Mesendoderm (in vitro differentiated cells): Measurements from ENCODE around the gene KRT71.

Experiments used
- DNase-seq: peaks from one replicate; pipeline ENCODE4 v3.0.0; 2013
- H2AK5ac ChIP-seq: 2 replicates; pipeline ENCODE4 v1.6.1; 2013; ENCODE audit warnings: low read length, inconsistent platforms
- H2BK120ac ChIP-seq: 2 replicates; pipeline ENCODE4 v1.6.1; 2013; ENCODE audit warnings: low read depth, mild to moderate bottlenecking, low read length, moderate library complexity, mixed read lengths
- H2BK15ac ChIP-seq: replicated peaks from 2 replicates; pipeline ENCODE4 v1.6.1; 2013; ENCODE audit warnings: low read depth, mild to moderate bottlenecking, moderate library complexity
- H2BK5ac ChIP-seq: 2 replicates; pipeline ENCODE4 v1.6.1; 2013; ENCODE audit warnings: low read length, inconsistent platforms
- H3K18ac ChIP-seq: 2 replicates; pipeline ENCODE4 v1.6.1; 2013; ENCODE audit warnings: mild to moderate bottlenecking, low read length, mixed read lengths
- H3K23ac ChIP-seq: one replicate; pipeline ENCODE4 v1.6.1; 2013; ENCODE audit warnings: low read length
- H3K27ac ChIP-seq: 2 replicates; pipeline ENCODE4 v1.5.1; 2013; ENCODE audit warnings: low read depth, mild to moderate bottlenecking, inconsistent platforms, low read length, moderate library complexity
- H3K27me3 ChIP-seq: 2 replicates; pipeline ENCODE4 v1.6.1; 2013; ENCODE audit warnings: low read length, control low read depth, mild to moderate bottlenecking, inconsistent platforms; ENCODE audit not compliant: insufficient read depth, poor library complexity
- H3K36me3 ChIP-seq: 2 replicates; pipeline ENCODE4 v1.6.1; 2013; ENCODE audit warnings: low read length, inconsistent platforms; ENCODE audit not compliant: control insufficient read depth, insufficient read depth
- H3K4ac ChIP-seq: one replicate; pipeline ENCODE4 v1.6.1; 2013; ENCODE audit warnings: low read depth, mild to moderate bottlenecking, low read length, moderate library complexity
- H3K4me1 ChIP-seq: 2 replicates; pipeline ENCODE4 v1.6.1; 2013; ENCODE audit warnings: low read depth, low read length, inconsistent platforms; ENCODE audit not compliant: control insufficient read depth
- H3K4me2 ChIP-seq: 2 replicates; pipeline ENCODE4 v1.6.1; 2013; ENCODE audit warnings: low read length
- H3K4me3 ChIP-seq: 2 replicates; pipeline ENCODE4 v1.5.1; 2013; ENCODE audit warnings: mild to moderate bottlenecking, low read length
- H3K56ac ChIP-seq: one replicate; pipeline ENCODE4 v1.6.1; 2013; ENCODE audit warnings: low read length
- H3K79me1 ChIP-seq: 2 replicates; pipeline ENCODE4 v1.6.1; 2013; ENCODE audit warnings: low read length, inconsistent platforms
- H3K79me2 ChIP-seq: 2 replicates; pipeline ENCODE4 v1.6.1; 2013; ENCODE audit warnings: mild to moderate bottlenecking, low read length; ENCODE audit not compliant: control insufficient read depth, insufficient read depth
- H3K9ac ChIP-seq: 2 replicates; pipeline ENCODE4 v1.6.1; 2013; ENCODE audit warnings: low read length, inconsistent platforms
- H4K5ac ChIP-seq: one replicate; pipeline ENCODE4 v1.6.1; 2013; ENCODE audit warnings: low read length
- H4K8ac ChIP-seq: one replicate; pipeline ENCODE4 v1.6.1; 2013; ENCODE audit warnings: low read depth, mild to moderate bottlenecking, control low read depth, low read length, moderate library complexity
- WGBS: extraction: QIAGEN DNeasy Blood & Tissue Kit; methylation state at CpG from one replicate; pipeline ENCODE4 v1.1.7; 2013; ENCODE audit warnings: low lambda C conversion rate, missing lambda C conversion rate; ENCODE audit not compliant: insufficient coverage; ENCODE audit errors: extremely low coverage; 5-methylcytosine and 5-hydroxymethylcytosine counted together

Gene KRT71

DNA sequence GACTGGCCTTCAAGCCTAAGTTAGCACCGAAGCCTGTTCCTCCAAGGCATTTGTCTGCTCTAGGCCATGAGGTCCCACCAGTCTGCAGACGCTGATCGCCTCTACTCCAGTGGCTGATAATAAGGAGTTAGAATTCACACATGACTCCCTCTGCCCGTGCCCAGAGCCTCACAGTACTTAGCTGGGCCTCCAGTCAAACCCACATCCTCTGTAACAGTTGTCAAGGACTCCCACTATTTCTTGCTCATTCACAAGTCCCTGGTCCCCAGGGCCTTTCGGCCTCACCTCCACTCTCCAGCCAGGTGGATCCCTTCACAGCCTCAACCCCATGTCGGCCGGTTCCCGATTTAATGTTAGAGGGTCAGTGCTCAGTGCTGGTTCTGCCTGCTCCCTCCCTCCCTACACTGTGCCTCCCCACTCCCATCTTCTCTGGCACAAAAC is 26.4 kb downstream of the KRT71 start:
- Histone ChIP-seq H3K36me3 (no peaks in the 10 kb centered on the region), H2BK5ac (no peak overlapping the region), H3K4me3 (no peak overlapping the region), H3K23ac (no peak overlapping the region), H3K18ac (no peak overlapping the region), H4K5ac (no peak overlapping the region), H3K4me2 (no peak overlapping the region), H3K4ac (no peak overlapping the region), H3K79me2 (no peaks in the 10 kb centered on the region), H3K27me3 (no peaks in the 10 kb centered on the region), H3K27ac (no peak overlapping the region), H4K8ac (no peak overlapping the region), H3K56ac (no peak overlapping the region), H3K9ac (no peak overlapping the region), H3K79me1 (no peaks in the 10 kb centered on the region), H3K4me1 (no peaks in the 10 kb centered on the region), H2AK5ac (no peak overlapping the region), H2BK15ac (no peak overlapping the region), H2BK120ac (no peak overlapping the region)
- no CpG with 5 or more reads among the region's 8 CpGs for WGBS
- no peak for DNase-seq

DNA sequence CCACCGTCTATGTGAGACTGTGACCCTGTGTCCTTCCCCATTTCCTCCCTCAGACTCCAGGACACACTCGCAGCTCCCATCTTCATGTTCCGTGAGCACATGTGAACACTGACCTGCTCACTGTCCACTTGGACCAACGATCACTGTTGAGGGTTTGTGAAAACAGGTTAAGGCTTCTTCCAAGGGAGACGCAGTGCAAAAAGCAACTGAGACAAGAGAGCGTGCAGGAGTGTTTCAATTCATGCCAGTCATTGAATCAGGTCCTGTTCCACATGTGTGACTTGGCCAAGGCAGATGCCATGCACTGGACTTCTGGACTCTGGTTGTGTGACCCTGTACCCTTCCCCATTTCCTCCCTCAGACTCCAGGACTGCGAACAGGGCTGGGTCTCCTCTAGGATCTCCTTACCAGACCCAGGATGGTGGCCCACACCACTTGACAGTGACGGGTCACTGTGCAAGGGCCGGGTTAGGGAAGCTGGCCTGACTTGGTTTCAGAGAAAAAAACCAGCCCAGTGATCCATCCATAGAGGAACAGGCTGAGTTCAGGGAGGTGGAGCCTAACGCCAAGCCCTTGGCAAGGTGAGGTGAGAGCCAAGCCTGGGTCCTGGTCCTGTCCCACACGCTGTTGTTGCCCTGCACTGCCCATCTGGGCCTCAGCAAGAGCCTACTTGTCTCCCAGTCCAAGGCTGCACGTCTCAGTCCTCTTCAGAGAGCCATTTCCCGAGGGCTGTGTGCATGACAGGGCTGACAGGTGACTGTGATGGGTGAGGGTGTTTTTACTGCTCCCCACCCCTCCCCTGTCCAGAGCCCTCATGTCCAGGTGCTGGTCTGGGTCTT is 27.1 kb downstream of the KRT71 start:
- Histone ChIP-seq H3K79me2 (no peaks in the 10 kb centered on the region), H4K8ac (no peak overlapping the region), H3K23ac (no peak overlapping the region), H2AK5ac (no peak overlapping the region), H2BK15ac (no peak overlapping the region), H3K27me3 (no peaks in the 10 kb centered on the region), H3K36me3 (no peaks in the 10 kb centered on the region), H3K4me1 (no peaks in the 10 kb centered on the region), H3K56ac (no peak overlapping the region), H3K4me3 (no peak overlapping the region), H3K4ac (no peak overlapping the region), H4K5ac (no peak overlapping the region), H3K4me2 (no peak overlapping the region), H3K9ac (no peak overlapping the region), H3K27ac (no peak overlapping the region), H2BK5ac (no peak overlapping the region), H2BK120ac (no peak overlapping the region), H3K79me1 (no peaks in the 10 kb centered on the region), H3K18ac (no peak overlapping the region)
- no peak for DNase-seq
- WGBS, result no CpG with 5 or more reads among the region's 13 CpGs

DNA sequence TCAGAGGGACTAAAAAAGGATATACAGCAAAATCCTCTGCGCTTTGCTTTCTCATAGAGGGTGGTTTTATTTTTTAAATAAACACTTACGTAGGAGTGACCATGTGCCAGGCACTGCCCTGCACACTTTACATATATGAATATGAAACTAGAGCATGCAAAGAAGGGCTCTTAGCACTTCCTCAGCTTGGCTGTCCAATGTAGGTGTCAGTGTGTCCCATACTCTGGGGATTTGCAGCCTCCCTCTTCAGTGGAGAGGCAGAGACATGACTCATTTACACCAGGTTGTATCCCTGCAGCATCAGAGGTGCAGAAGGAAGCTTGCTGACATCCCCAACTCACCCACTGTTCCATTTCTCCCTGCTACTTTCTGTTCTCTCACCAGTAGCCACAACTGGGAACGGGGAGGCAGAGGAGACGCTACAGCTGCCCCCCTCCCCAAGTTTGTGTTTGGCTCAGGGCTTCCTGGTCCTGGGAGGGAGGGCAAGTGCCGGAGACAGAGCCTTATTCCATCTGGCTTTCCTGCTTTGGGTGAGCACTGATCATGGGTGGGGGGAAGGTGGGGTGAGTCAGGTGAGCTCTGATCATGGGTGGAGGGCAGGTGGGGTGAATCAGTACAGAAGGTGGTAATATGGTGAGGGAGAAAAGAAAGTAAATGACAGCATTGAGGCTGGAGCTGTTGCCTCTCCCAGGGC is 27.9 kb downstream of the KRT71 start:
- H3K9ac ChIP-seq, result no peak overlapping the region

DNA sequence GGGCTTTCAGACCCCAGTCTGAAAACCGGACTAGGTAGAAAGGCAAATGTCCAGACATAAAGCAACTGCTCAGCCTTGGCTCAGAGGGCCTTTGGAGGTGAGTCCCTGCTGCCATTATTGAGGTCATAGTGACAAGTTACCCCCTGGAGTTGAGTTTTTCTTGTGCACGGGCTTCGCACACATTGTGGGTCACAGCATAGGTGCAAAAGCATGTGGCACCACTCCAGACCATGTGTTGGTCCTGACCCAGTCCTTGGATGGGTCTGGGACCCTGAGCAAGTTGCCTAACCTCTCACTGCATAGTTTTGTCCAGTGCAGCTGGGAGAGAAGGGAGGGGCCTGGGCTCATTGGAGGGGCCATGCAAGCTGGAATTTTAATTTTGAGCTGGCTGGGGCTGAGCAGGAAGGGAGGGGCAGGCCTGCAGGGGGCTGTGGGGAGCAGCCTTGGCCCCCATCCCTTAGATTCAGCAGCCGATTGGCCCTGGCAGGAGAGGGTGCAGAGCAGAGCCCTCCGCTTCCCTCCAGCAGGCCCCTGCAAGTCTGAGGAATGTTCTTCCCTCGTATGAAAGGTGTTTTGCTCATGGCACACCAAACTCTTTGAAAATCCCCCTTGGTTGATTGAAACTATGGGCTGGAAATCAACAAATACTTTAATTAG is 28.6 kb downstream of the KRT71 start:
- Histone ChIP-seq H3K4ac (no peak overlapping the region), H3K79me2 (no peaks in the 10 kb centered on the region), H3K4me2 (no peak overlapping the region), H2BK5ac (no peak overlapping the region), H3K79me1 (no peaks in the 10 kb centered on the region), H3K27me3 (no peaks in the 10 kb centered on the region), H3K36me3 (no peaks in the 10 kb centered on the region), H3K56ac (no peak overlapping the region), H3K9ac (no peak overlapping the region), H2BK15ac (no peak overlapping the region), H2AK5ac (no peak overlapping the region), H4K5ac (no peak overlapping the region), H4K8ac (no peak overlapping the region), H3K4me1 (no peaks in the 10 kb centered on the region), H3K4me3 (no peak overlapping the region), H3K27ac (no peak overlapping the region), H3K18ac (no peak overlapping the region), H3K23ac (no peak overlapping the region), H2BK120ac (no peak overlapping the region)
- WGBS, result no CpG with 5 or more reads among the region's 6 CpGs
- DNase-seq, result no peak

More for the DNA sequence above, 27.9 kb downstream of the KRT71 start:
- no peak overlapping the region for H3K23ac ChIP-seq
- no peaks in the 10 kb centered on the region for H3K36me3 ChIP-seq
- no peak overlapping the region for H3K4ac ChIP-seq
- no peak overlapping the region for H3K27ac ChIP-seq
- no peak overlapping the region for H2BK120ac ChIP-seq
- H3K18ac ChIP-seq, result no peak overlapping the region
- H3K4me2 ChIP-seq, result no peak overlapping the region
- DNase-seq, result no peak
- H4K5ac ChIP-seq, result no peak overlapping the region
- no CpG with 5 or more reads among the region's 5 CpGs for WGBS
- H2BK5ac ChIP-seq, result no peak overlapping the region
- H2BK15ac ChIP-seq, result no peak overlapping the region
- no peaks in the 10 kb centered on the region for H3K4me1 ChIP-seq
- no peaks in the 10 kb centered on the region for H3K79me1 ChIP-seq
- no peak overlapping the region for H4K8ac ChIP-seq
- no peaks in the 10 kb centered on the region for H3K27me3 ChIP-seq
- no peak overlapping the region for H2AK5ac ChIP-seq
- H3K56ac ChIP-seq, result no peak overlapping the region
- H3K79me2 ChIP-seq, result no peaks in the 10 kb centered on the region
- H3K4me3 ChIP-seq, result no peak overlapping the region

DNA sequence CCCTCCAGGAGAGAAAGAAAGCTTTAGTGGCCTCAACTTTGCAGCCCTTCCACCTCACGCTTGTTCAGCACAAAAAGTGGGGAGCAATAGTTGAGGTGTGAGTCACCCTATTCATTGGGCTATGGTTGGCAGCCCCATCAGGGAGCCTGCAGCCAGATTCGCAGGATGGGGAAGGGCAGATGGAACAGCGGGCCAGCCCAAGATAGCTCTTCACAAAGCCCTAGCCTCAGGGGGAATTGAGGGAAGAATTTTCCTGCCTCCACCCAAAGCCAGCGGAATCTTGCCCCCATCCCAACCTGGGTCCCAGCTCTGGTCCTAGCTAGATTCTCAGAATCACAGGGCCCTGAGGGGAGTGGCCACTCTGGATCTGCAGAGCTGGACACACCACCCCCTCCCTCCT is 29.1 kb downstream of the KRT71 start:
- no peak overlapping the region for H3K9ac ChIP-seq
- H3K79me1 ChIP-seq, result no peaks in the 10 kb centered on the region
- no peak overlapping the region for H3K56ac ChIP-seq
- no peak overlapping the region for H4K5ac ChIP-seq
- H2BK120ac ChIP-seq, result no peak overlapping the region
- H3K79me2 ChIP-seq, result no peaks in the 10 kb centered on the region
- no peaks in the 10 kb centered on the region for H3K27me3 ChIP-seq
- no peak overlapping the region for H3K4me3 ChIP-seq
- H3K4me1 ChIP-seq, result no peaks in the 10 kb centered on the region
- no peak overlapping the region for H2BK15ac ChIP-seq
- H3K23ac ChIP-seq, result no peak overlapping the region
- H3K36me3 ChIP-seq, result no peaks in the 10 kb centered on the region
- H3K18ac ChIP-seq, result no peak overlapping the region
- H3K4me2 ChIP-seq, result no peak overlapping the region
- H3K4ac ChIP-seq, result no peak overlapping the region
- H4K8ac ChIP-seq, result no peak overlapping the region
- WGBS, result no CpG with 5 or more reads among the region's 4 CpGs
- no peak for DNase-seq
- no peak overlapping the region for H2AK5ac ChIP-seq
- H2BK5ac ChIP-seq, result no peak overlapping the region
- H3K27ac ChIP-seq, result no peak overlapping the region
